Trophoblast cell (in vitro differentiated cells and primary cell): ENCODE data around the gene PREX1.

Source experiments
- DNase-seq, 2 donors: peaks; one replicate each; pipeline ENCODE4 v3.0.0-alpha.2; 2016
- H2AFZ ChIP-seq: 2 replicates; pipeline ENCODE4 v1.6.1; 2013; ENCODE audit warnings: low read length, moderate library complexity, mild to moderate bottlenecking; ENCODE audit not compliant: insufficient read depth, poor library complexity
- H2AK5ac ChIP-seq: 2 replicates; pipeline ENCODE4 v1.6.1; 2013; ENCODE audit warnings: mild to moderate bottlenecking, low read length
- H2BK120ac ChIP-seq: 2 replicates; pipeline ENCODE4 v1.6.1; 2013; ENCODE audit warnings: low read length, mild to moderate bottlenecking, moderate library complexity; ENCODE audit not compliant: insufficient read depth, poor library complexity
- H2BK12ac ChIP-seq: 2 replicates; pipeline ENCODE4 v1.6.1; 2013; ENCODE audit warnings: mild to moderate bottlenecking, low read length, moderate library complexity
- H2BK5ac ChIP-seq: 2 replicates; pipeline ENCODE4 v1.6.1; 2013; ENCODE audit warnings: low read length, low read depth, moderate library complexity, mild to moderate bottlenecking; ENCODE audit not compliant: poor library complexity
- H3K14ac ChIP-seq: 2 replicates; pipeline ENCODE4 v1.6.1; 2013; ENCODE audit warnings: mild to moderate bottlenecking, low read length
- H3K18ac ChIP-seq: 2 replicates; pipeline ENCODE4 v1.6.1; 2013; ENCODE audit warnings: mild to moderate bottlenecking, low read length
- H3K23ac ChIP-seq: 2 replicates; pipeline ENCODE4 v1.6.1; 2013; ENCODE audit warnings: low read length
- H3K27ac ChIP-seq: 2 replicates; pipeline ENCODE4 v1.5.1; 2013; ENCODE audit warnings: low read depth, mild to moderate bottlenecking, inconsistent platforms, low read length, moderate library complexity
- H3K27me3 ChIP-seq: 2 replicates; pipeline ENCODE4 v1.6.1; 2013; ENCODE audit warnings: inconsistent platforms, mild to moderate bottlenecking, low read length, moderate library complexity; ENCODE audit not compliant: insufficient read depth
- H3K36me3 ChIP-seq, 2 experiments: 1 replicate in 1 of 2; 2 replicates in 1 of 2; pipeline ENCODE4 v1.6.1; 2013; ENCODE audit warnings: low read length in 2 of 2, mild to moderate bottlenecking in 2 of 2, moderate library complexity in 1 of 2; ENCODE audit not compliant: insufficient read depth in 2 of 2, control insufficient read depth in 1 of 2
- H3K4ac ChIP-seq: 2 replicates; pipeline ENCODE4 v1.6.1; 2013; ENCODE audit warnings: low read depth, mild to moderate bottlenecking, low read length, moderate library complexity
- H3K4me1 ChIP-seq, 2 experiments: 1 replicate in 1 of 2; 2 replicates in 1 of 2; pipeline ENCODE4 v1.6.1; 2013; ENCODE audit warnings: low read length in 2 of 2, mild to moderate bottlenecking in 2 of 2, moderate library complexity in 1 of 2; ENCODE audit not compliant: insufficient read depth in 2 of 2, control insufficient read depth in 1 of 2
- H3K4me2 ChIP-seq: 2 replicates; pipeline ENCODE4 v1.6.1; 2013; ENCODE audit warnings: inconsistent platforms, mild to moderate bottlenecking, low read length, moderate library complexity
- H3K4me3 ChIP-seq: 2 replicates; pipeline ENCODE4 v1.5.1; 2013; ENCODE audit warnings: mild to moderate bottlenecking, low read depth, low read length, inconsistent platforms
- H3K79me1 ChIP-seq: one replicate; pipeline ENCODE4 v1.6.1; 2013; ENCODE audit warnings: low read length
- H3K79me2 ChIP-seq: 2 replicates; pipeline ENCODE4 v1.6.1; 2013; ENCODE audit warnings: low read length, mild to moderate bottlenecking; ENCODE audit not compliant: control insufficient read depth, insufficient read depth, poor library complexity
- H3K9ac ChIP-seq: 2 replicates; pipeline ENCODE4 v1.6.1; 2013; ENCODE audit warnings: mild to moderate bottlenecking, low read length
- H3K9me3 ChIP-seq: 2 replicates; pipeline ENCODE4 v1.6.1; 2013; ENCODE audit warnings: low read depth, mild to moderate bottlenecking, control low read depth, inconsistent platforms, low read length; ENCODE audit not compliant: insufficient read depth
- H4K12ac ChIP-seq: 2 replicates; pipeline ENCODE4 v1.6.1; 2013; ENCODE audit warnings: low read depth, mild to moderate bottlenecking, low read length, moderate library complexity
- H4K8ac ChIP-seq: 2 replicates; pipeline ENCODE4 v1.6.1; 2013; ENCODE audit warnings: low read depth, mild to moderate bottlenecking, low read length, moderate library complexity
- H4K91ac ChIP-seq: one replicate; pipeline ENCODE4 v1.6.1; 2013; ENCODE audit warnings: low read depth, mild to moderate bottlenecking, low read length, moderate library complexity
- WGBS: extraction: QIAGEN DNeasy Blood & Tissue Kit; methylation state at CpG from one replicate; pipeline ENCODE4 v1.1.7; 2013; ENCODE audit warnings: missing lambda C conversion rate; ENCODE audit not compliant: insufficient read length, insufficient coverage; ENCODE audit errors: extremely low coverage; 5-methylcytosine and 5-hydroxymethylcytosine counted together

Gene PREX1

DNA sequence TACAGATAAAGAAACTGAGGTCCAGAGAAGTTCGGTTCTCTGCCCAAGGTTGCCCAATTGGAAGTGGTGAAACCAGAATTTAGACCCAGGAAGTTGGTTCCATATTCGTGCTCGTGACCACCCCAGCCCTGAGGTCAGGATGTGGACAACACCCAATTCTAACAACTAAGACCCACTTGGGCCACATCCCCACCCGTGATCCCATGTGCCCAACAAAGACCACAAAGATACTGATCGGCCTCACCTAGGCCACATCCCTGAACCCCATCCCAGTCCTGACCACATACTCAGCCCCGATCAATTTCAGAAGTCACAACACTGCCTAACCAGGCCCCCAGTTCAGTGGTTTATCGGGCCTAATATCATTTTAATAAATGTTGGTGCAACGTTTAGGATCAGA, 138.4 kb downstream of the PREX1 start:
- Histone ChIP-seq H2AK5ac (no peak overlapping the region), H3K4me3 (no peak overlapping the region), H3K4me1 (peaks cover 5 to 6% of the 10 kb centered on the region in 2 experiments), H3K4ac (no peak overlapping the region), H3K9me3 (peaks cover 1% of the 10 kb centered on the region), H4K91ac (no peak overlapping the region), H3K4me2 (no peak overlapping the region), H4K12ac (no peak overlapping the region), H3K9ac (no peak overlapping the region), H3K36me3 (no peaks in the 10 kb centered on the region), H2AFZ (no peak overlapping the region), H3K23ac (no peak overlapping the region), H3K14ac (no peak overlapping the region), H3K18ac (no peak overlapping the region), H3K27ac (no peak overlapping the region), H3K79me2 (no peaks in the 10 kb centered on the region), H3K27me3 (no peaks in the 10 kb centered on the region), H3K79me1 (no peaks in the 10 kb centered on the region), H4K8ac (no peak overlapping the region), H2BK12ac (no peak overlapping the region), H2BK120ac (no peak overlapping the region), H2BK5ac (no peak overlapping the region)
- no CpG with 5 or more reads among the region's 8 CpGs for WGBS
- DNase-seq: no peak

DNA sequence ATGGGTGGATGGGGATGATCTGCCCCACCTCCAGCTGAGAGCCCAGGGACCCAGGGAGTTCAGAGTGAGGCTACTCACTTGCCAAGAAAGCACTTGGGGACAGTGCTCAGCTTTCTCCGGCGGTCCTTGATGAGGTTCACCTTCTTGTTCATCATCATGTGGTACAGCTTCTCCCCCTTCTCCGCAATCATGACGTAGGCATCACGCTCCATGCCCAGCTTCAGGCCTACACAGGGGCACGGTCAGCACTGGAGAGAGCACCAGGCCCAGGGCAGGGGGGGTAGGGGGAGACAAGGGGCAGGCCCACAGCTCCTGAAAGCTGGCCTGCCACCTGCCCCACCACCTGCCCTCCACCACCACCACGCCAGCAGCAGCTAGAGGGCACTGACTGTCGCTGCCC, 139.2 kb downstream of the PREX1 start:
- H3K9ac ChIP-seq: no peak overlapping the region
- H4K12ac ChIP-seq: no peak overlapping the region
- H3K23ac ChIP-seq: no peak overlapping the region
- no peak for DNase-seq
- H2BK120ac ChIP-seq: no peak overlapping the region
- H3K79me2 ChIP-seq: no peaks in the 10 kb centered on the region
- H4K8ac ChIP-seq: no peak overlapping the region
- peaks cover 1% of the 10 kb centered on the region for H3K9me3 ChIP-seq
- no CpG with 5 or more reads among the region's 8 CpGs for WGBS
- no peaks in the 10 kb centered on the region for H3K36me3 ChIP-seq
- no peak overlapping the region for H3K27ac ChIP-seq
- H3K4ac ChIP-seq: no peak overlapping the region
- H2BK5ac ChIP-seq: no peak overlapping the region
- H3K14ac ChIP-seq: no peak overlapping the region
- H3K18ac ChIP-seq: no peak overlapping the region
- no peak overlapping the region for H4K91ac ChIP-seq
- no peak overlapping the region for H3K4me3 ChIP-seq
- no peak overlapping the region for H2AFZ ChIP-seq
- peaks cover 5 to 6% of the 10 kb centered on the region in 2 experiments for H3K4me1 ChIP-seq
- no peaks in the 10 kb centered on the region for H3K79me1 ChIP-seq
- H2BK12ac ChIP-seq: no peak overlapping the region
- no peak overlapping the region for H3K4me2 ChIP-seq
- no peak overlapping the region for H2AK5ac ChIP-seq
- no peaks in the 10 kb centered on the region for H3K27me3 ChIP-seq

DNA sequence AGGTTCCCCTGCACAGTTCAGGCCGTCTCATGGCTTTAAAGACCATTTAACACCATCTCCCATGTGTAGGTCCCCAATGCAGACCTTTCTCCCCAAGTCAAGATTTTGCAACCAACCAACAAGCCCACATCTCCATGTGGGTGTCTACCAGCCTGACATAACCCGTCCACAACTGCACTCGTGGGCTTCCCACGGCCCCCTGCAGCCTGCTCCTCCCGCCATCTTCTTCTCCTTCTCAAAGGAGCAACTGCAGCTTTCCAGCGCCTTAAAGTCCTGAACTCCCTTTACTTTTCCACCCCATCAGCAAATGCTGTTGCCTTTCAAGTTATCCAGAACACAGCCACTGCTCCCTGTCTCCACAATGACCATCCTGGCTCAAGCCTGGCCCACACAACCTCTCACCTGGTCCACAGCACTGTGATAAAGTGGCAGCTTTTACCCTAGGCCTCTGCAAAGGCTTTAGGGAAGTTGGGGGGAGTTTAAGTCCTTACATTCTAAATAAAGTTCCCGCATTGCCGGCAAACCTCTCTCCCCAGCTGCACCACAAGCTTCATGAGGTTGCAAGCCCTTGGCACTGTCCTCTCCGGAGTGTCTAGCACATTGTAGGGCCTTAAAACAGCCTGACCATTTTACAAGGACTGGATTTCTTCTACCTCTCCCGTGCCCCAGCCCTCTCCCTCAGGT, 140.5 kb downstream of the PREX1 start:
- Histone ChIP-seq H2AK5ac (no peak overlapping the region), H3K4me3 (no peak overlapping the region), H4K8ac (no peak overlapping the region), H4K12ac (no peak overlapping the region), H3K79me1 (no peaks in the 10 kb centered on the region), H3K4me2 (no peak overlapping the region), H3K18ac (no peak overlapping the region), H2BK5ac (no peak overlapping the region), H3K27ac (no peak overlapping the region), H2BK12ac (no peak overlapping the region), H3K23ac (no peak overlapping the region), H3K4me1 (peaks cover 4 to 5% of the 10 kb centered on the region in 2 experiments), H3K27me3 (no peaks in the 10 kb centered on the region), H2BK120ac (no peak overlapping the region), H3K79me2 (no peaks in the 10 kb centered on the region), H3K9ac (no peak overlapping the region), H3K9me3 (peaks cover 1% of the 10 kb centered on the region), H2AFZ (no peak overlapping the region), H3K4ac (no peak overlapping the region), H4K91ac (no peak overlapping the region), H3K14ac (no peak overlapping the region), H3K36me3 (no peaks in the 10 kb centered on the region)
- no peak for DNase-seq
- WGBS: no CpG with 5 or more reads among the region's 10 CpGs

GRCh38 chr20:48686238-48687116, 141.3 kb downstream of the PREX1 start:
- Histone ChIP-seq H2AFZ (no peak overlapping the region), H2BK5ac (no peak overlapping the region), H3K23ac (no peak overlapping the region), H3K14ac (no peak overlapping the region), H3K4me1 (peaks cover 4 to 5% of the 10 kb centered on the region in 2 experiments), H3K4ac (no peak overlapping the region), H3K9me3 (peaks cover under 1% of the 10 kb centered on the region), H3K4me3 (no peak overlapping the region), H2AK5ac (no peak overlapping the region), H4K91ac (no peak overlapping the region), H2BK120ac (no peak overlapping the region), H2BK12ac (no peak overlapping the region), H3K27me3 (no peaks in the 10 kb centered on the region), H3K18ac (no peak overlapping the region), H3K9ac (no peak overlapping the region), H3K27ac (no peak overlapping the region), H3K36me3 (no peaks in the 10 kb centered on the region), H3K4me2 (no peak overlapping the region), H3K79me2 (no peaks in the 10 kb centered on the region), H4K12ac (no peak overlapping the region), H3K79me1 (no peaks in the 10 kb centered on the region), H4K8ac (no peak overlapping the region)
- no peak for DNase-seq
- no CpG with 5 or more reads among the region's 19 CpGs for WGBS
